HG03103 (cell line): Measurements from ENCODE around the gene DPEP1.
"Not testable (repeated sequence)": the region's sequence is repeated elsewhere in the genome, so short reads cannot be mapped to it uniquely, and the experiment has no call there.

Source experiments
- ATAC-seq: cut with Tn5 transposase; IDR thresholded peaks from one replicate; pipeline ENCODE4 v1.9.1; 2021; ENCODE audit warnings: low read depth; ENCODE audit not compliant: unreplicated experiment

Gene DPEP1

GRCh38 chr16:89615596-89616090 is 2.2 kb downstream of the DPEP1 start:
- ATAC-seq: no peak

GRCh38 chr16:89616623-89617022 is 3.2 kb downstream of the DPEP1 start:
- ATAC-seq: no peak

DNA sequence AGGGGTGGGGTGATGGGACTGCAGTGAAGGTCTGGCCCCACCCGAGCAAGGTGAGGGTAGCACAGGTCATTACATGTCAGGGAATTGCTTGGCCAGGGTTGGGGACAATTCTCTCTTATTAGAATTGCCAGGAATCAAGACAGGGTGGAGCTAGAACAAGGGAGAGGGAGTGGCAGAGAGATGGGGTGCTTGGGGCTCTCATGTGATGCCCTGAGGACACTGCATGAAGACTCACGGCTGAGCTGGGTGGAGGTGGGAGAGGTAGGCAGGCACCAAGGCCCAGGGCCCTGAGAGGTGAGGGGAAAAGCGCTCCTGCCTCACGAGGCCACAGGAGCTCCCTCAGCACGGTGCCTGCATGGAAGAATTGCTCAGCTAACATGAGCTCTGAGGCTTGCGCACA is 3.6 kb downstream of the DPEP1 start:
- no peak for ATAC-seq

- no peak for ATAC-seq
Measured at GRCh38 chr16:89618109-89618998, 4.9 kb downstream of the DPEP1 start.

DNA sequence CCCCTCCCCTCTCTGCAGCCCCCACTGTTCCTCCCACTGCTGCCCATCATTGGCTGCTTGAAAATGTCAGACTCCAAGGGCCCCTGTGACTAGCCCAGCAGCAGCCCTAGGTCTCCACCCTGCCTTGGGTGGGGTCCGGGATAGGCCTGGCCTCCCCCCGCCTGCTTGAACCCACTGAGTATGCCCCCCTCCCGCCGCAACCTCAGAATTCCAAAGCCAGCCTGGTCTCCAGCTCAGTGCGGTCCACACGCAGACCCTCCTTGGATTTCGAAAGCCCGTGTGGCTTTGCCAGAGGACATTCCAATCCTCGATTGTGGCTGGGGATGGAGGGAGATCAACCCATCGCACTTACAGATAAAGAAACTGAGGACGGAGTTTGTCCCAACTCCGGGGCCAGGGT is 6.4 kb downstream of the DPEP1 start:
- ATAC-seq: no peak

GRCh38 chr16:89620406-89620841 is 7.0 kb downstream of the DPEP1 start:
- ATAC-seq: no peak

DNA sequence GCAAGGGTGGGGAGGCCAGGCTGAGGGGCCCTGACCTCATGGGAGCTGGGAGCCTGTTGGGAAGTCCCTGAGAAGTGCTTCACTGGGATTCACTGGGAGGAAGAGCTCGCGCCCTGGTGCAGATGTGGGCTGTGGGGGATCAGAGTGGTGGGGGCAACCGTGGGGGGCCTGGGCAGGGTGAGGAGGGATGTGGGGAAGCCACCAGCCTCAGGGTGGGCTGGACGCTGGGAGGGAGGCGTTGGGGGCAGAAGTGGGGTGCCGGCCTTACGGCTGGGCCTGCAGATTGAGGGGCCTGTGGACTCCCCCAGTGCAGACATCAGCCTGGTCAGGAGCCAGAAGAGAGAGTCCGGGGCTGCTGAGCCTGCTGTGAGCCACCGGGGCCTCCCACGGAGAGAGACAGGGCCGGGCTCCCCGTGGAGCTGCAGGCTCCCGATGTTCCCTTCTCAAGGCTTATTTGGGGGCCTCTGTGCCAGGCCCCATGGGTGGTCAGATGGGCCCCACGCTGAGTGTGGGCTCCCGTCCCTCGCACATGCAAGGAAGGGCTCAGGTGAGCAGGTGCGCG is 7.8 kb downstream of the DPEP1 start:
- ATAC-seq: no peak

DNA sequence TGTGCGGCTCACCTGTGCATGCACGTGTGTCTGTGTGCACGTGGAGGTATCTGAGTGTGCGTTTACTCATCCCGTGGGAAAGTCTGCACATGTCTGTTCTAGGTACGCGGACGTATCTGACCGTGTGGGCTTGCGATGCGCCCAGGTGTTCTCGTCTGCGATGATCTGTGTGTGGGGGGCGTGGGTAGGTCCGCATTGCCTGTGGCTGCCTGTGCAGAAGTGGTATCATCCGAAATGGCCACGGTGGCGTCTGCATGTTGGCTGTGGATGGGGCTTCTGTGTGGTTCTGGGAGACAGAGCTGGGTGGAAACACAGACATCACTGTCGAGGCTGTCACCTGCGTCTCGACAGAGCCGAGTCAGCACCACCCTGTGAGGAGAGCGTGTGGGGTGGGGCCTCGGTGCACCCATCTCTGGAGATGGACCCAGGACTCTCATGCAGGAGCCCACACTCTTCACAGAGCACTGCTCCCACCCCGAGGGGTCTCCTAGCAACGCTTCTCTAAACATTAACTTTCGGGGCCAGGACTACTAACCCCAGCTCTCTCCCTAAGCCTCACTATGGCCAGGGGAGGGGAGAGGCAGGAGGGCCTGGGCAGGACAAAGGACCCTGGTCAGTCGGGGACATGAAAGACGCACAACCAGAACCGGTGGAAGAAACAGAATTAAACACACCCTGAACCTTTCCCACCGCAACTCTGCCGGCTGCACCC is 8.4 kb downstream of the DPEP1 start:
- ATAC-seq: no peak

GRCh38 chr16:89623511-89624261 is 10.2 kb downstream of the DPEP1 start:
- no peak for ATAC-seq

DNA sequence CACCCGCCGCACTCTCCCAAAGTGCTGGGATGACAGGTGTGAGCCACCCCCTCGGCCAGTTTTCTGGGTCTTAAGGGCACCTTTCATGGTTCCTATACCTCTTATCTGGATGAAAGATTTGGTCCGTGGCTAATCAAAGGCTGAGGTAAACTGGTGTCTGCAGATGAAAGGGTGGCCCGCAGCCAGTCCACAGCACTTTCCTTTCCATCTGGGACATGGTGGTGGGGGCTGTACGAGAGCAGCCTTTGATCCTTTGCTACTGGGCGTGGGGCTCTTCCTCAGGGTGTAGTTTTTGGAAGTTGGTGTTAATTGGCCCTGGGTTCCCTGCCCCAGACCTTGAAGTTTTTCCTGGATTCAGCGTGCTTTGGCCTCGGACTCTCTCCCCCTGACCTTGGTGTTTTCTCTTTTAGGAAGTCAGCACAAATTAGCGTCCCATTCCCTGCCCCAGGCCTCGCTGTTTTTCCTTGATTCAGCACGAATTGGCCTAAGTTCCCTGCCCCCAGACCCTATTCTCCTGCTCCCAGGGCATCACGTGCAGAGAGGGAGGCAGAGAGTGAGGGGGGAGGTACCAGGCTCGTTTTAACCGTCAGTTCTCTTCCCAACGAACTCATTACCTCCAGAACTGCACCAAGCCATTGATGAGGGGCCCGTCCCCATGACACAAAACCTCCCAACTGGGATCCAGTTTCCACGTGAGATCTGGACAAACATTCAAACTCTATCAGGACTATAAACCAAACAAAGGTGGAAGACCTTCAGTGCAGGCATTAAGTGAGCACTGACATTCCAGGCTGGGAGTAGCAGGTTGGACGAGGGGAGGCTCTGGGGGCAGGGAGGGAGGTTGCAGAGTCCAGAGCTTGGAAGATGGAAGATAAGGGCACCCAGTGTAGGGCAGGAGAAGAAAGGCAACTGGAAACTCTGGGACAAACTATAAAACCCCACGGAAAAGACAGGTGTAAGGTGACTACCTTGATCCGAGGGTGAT is 11.6 kb downstream of the DPEP1 start:
- no peak for ATAC-seq

DNA sequence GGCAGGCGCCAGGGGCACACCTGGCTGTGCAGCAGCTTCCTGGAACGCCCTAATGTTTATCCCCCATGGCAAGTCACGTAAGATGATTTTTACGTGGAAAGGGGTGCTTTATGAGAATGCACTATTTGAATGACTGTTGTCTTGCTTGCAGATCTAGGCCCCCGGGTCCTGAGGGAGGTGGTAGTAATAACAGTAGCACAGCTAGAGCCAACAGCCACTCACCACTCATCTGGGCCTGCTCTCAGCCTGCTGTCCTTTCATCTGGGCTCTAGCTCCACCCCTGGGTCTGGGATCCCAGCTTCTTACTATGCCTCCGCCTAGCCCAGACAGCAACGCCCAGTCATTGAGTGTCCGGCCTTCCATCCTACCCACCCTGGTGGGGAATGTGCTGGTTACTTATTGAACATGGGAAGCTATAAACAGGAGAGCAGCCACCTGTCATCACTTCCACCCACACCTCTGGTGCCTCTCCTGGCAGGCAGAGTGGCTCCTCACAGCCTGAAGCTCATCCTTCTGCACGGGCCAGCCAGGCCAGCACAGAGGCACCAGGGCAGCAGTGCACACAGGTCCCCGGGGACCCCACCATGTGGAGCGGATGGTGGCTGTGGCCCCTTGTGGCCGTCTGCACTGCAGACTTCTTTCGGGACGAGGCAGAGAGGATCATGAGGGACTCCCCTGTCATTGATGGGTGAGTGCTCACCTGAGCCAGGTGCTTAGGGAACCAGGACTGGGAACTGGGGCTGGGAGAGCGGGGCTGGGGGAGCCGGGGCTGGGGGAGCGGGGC is 16.6 kb downstream of the DPEP1 start:
- no peak for ATAC-seq

- ATAC-seq: no peak
Measured at GRCh38 chr16:89633064-89633631, 19.7 kb downstream of the DPEP1 start.

- not testable (repeated sequence) for ATAC-seq
Measured at GRCh38 chr16:89634463-89635385, 21.3 kb downstream of the DPEP1 start.

GRCh38 chr16:89636663-89637062 is 23.2 kb downstream of the DPEP1 start:
- no peak for ATAC-seq

DNA sequence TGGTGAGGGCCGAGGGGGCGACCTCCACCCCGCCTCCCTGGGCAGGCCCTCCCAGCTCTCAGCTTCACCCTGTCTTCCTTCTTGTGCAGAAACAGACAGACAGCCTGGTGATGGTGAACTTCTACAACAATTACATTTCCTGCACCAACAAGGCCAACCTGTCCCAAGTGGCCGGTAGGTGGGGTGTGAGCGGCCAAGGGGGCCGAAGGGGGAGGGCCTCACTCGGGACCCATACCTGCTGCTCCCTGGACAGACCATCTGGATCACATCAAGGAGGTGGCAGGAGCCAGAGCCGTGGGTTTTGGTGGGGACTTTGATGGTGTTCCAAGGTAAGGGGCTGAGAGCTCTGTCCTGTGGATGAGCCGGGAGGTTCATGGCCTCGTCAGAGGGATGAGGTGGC is 23.9 kb downstream of the DPEP1 start:
- ATAC-seq: no peak

DNA sequence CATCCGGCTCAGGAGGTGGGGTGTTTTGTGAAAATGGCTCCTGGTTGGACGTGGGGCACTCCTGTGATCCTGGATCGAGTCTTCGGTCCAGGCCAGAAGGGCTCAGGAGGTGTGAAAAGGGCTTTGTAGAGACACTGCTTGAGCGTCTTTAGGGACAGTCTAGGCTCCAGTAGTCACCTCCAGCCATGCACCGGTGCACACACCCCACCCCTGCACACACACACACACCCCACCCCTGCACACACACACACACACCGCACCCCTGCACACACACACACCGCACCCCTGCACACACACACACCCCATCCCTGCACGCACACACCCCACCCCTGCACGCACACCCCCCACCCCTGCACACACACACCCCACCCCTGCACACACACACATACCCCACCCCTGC is 25.0 kb downstream of the DPEP1 start:
- ATAC-seq: no peak

DNA sequence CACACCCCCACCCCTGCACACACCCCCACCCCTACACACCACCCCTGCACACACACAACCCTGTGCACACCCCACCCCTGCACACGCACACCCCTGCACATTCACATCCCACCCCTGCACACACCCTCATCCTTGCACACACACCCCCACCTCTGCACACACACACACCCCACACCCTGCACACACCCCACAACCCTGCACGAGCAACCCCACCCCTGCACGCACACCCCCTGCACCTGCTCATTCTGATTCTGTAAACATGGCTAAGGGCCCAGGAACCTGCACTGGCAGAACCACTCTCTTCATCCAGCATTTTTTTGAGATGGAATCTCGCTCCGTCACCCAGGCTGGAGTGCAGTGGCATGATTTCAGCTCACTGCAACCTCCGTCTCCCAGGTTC is 25.9 kb downstream of the DPEP1 start:
- ATAC-seq: no peak
